HG02981 (cell line): ENCODE results near the gene RPS8.
"Not testable (repeated sequence)": the region's sequence is repeated elsewhere in the genome, so short reads cannot be mapped to it uniquely, and the experiment has no call there.

ENCODE experiments used
- ATAC-seq: cut with Tn5 transposase; IDR thresholded peaks from one replicate; pipeline ENCODE4 v1.9.1; 2021; ENCODE audit warnings: mild to moderate bottlenecking, moderate library complexity; ENCODE audit not compliant: unreplicated experiment

Gene RPS8

DNA sequence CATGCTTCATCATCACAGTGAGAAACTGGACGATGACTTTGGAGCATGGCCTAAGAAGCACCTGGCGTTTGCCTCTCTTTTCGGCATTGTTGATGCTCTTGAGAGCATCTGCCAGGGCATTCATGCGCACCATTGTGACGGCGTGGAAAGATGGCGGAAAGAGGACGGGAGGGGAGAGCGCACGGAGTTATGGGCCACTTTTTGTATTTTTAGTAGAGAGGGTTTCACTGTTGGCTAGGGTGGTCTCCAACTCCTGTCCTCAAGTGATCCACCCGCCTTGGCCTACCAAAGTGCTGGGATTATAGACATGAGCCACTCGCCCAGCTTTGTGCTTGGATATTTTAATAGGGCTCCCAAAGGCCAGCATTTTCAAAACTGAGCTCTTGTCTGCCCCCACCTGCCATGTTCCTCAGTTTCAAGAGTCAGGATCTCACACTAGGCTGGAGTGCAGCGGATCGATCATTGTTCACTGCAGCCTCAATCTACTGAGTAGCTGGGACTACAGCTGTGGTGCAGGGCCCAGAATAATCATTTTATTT lies 5.3 kb downstream of the RPS8 start:
- no peak for ATAC-seq

DNA sequence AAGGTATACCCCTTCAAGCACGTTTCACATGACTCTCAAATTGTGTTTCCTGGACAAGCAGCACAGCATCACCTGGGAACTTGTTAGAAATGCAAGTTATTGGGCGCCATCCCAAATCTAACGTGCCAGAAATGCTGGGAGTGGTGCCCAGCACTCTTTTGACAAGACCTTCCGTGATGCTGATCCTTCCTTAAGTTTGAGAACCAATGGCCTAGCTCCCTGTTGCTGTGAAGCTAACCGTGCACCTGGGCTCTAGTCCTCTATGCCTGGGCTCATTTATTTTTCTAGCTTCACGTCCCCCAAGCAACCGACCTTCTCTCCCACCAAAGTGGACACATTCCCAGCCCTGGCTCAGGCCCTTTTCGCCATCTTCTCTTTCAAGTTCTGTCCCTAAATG lies 8.4 kb downstream of the RPS8 start:
- ATAC-seq = no peak

DNA sequence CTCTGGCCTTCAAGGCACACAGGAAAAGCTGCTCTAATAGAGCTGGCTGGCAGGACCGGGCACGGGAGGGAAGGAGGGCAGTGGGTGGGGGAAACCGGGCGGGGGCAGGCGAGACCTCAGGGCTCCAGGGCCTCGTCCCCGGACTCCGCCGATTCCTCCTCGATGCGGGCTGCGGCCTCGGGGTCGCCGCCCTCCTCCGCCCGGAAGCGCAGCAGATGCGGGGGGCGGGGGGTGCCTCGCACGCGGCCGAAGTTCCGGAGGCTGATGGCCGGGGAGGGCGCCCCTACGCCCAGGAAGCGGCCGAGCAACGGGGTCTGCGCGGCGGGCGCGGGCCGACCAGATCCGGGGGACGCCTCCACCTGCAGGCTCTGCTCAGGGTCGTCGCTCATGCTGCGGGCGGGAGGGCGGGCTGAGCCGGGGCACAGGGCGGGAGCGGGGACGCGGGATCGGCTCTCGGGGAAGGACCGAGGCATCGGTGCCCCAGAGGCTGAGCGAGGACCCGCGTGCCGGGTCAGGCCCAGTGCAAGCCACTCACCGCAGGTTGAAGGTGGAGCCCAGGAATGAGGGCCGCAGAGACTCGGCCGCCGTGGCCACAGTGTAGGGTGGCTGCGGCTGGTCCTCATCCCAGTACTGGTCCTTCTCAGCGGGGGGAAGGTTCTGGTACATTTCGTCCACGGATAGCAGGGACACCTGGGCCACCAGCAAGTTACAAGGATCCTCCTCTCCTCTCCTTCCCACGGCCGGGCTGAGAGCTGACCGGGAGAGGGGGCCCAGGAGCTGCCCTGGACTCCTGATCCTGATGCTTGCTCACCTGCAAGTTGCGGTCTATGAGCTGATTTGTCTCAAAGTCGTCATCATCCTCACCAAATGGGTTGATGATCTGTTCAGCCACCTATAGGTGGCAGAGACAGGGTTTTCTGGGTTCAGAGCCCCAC lies 9.0 kb downstream of the RPS8 start:
- no peak for ATAC-seq

- no peak for ATAC-seq
Observed at GRCh38 chr1:44785029-44785380, 9.7 kb downstream of the RPS8 start.

GRCh38 chr1:44785501-44786137 lies 10.3 kb downstream of the RPS8 start:
- no peak for ATAC-seq

DNA sequence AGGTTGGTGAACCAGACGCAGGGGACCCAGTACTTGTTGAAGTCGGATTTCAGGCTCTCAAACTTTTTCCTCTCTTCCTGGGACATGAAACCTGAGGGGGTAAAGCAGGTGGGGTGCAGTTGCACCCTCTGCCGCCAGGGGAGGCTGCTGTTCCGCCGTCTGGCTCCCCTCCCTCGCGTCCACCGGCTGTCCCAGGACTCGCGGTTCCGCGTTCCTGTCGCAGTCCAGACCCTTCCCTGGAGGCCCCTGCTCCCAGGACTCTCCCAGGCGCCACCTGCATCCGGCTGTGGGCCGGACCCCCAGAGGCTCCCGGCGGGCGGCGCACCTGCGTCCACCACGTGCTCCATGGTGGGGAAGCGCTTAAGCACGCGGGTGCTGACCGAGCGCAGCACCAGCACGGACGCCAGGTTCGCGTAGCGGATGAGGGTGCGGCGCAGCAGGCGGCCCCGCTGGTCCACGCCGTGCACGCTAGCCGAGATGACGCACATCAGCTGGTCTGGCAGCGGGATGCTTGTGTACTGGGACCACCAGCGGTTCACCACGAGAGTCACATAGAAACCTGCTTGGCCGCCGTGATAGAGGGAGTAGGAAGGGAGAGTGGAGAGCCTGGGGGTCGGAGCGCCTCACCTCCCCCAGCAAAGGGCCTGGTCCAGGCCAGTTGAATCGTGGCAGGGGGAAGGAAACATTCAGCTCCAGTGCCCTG lies 10.9 kb downstream of the RPS8 start:
- no peak for ATAC-seq

DNA sequence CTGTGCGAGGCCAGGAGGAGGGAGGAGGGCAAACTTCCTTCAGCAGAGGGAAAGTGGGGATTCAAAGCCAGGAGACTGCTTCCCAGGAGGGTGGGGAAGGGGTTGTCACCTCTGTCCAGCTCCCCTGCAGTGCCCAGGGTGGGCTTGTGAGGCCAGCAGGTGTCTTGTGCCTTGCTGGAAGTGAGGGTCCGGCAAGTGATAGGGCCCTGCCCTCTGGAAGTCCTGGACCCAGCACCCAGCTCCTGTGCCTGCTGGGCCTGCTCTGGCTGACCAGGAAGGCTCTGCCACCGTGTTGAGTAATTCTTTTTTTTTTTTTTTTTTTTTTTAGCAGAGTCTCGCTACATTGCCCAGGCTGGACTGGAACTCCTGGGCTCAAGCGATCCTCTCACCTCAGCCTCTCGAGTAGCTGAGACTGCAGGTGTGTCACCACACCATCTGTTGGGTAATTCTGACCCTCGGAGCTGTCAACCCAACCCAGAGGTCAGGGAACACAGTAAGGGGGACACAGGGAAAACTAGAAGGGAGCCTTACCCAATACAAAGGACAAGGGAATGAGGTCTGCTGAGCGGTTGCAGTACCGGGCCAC lies 11.6 kb downstream of the RPS8 start:
- ATAC-seq = no peak

DNA sequence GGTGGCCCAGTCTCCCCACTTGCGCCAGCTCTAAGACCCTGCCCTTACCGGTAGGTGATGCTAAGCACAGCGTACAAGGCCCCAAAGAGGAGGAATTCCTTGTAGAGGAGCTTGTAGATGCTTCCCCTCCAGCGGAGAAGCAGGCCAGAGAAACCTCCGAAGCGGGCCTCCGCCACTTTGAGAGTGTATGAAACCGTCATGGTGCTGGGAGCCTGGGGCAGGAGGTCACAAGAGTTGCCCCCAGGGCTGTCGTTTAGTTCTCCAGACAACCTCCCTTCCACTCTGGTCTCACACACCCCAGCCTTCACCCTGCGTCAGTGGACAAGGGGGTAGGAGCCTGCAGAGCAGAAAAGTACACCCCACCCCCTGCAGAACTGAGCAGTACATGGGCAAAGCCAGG lies 12.2 kb downstream of the RPS8 start:
- ATAC-seq = no peak

- no peak for ATAC-seq
Observed at GRCh38 chr1:44788120-44788860, 12.9 kb downstream of the RPS8 start, which contains the start of gene BEST4. TSS of gene BEST4 (minus strand) at chr1:44788170. CDS start at chr1:44787705, 465 bp downstream.

DNA sequence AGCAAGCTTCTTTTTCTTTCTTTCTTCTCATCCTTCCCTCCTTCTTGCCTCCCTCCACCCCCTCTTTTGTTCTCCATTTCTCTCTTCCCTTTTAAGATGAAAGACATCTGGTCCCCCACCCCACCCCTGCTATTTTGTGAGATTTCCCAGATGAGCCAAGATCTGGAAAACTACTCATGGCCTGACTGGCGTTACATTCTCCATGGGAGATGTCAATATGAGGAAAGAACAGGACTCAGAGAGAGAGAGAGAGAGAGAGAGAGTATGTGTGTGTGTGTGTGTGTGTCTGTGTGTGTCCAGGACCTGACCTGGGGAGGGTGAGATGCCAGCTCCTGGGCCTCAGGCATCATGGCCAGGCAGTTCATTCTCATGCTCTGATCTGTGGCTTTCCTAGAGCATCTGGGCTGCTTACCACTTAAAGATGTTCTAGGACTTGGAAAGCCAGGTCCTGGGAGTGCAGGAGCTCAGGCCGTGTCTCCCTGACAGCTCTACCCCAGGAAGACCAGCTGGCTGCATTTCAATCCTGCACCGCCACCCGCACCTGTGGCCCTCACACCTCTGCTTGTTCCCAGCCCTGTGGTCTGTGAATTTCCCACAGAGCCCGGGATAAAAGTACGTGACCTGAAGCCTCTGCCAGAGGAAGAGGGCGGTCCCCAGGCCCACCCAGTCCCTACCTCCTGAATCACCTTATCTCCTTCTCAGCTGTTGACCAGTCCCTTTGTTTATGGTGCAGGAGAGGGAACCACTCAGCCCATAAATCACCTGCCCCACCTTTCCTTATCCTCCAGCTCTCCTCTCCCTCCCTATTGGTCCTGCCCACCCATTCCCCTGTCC lies 15.8 kb downstream of the RPS8 start:
- ATAC-seq = no peak

DNA sequence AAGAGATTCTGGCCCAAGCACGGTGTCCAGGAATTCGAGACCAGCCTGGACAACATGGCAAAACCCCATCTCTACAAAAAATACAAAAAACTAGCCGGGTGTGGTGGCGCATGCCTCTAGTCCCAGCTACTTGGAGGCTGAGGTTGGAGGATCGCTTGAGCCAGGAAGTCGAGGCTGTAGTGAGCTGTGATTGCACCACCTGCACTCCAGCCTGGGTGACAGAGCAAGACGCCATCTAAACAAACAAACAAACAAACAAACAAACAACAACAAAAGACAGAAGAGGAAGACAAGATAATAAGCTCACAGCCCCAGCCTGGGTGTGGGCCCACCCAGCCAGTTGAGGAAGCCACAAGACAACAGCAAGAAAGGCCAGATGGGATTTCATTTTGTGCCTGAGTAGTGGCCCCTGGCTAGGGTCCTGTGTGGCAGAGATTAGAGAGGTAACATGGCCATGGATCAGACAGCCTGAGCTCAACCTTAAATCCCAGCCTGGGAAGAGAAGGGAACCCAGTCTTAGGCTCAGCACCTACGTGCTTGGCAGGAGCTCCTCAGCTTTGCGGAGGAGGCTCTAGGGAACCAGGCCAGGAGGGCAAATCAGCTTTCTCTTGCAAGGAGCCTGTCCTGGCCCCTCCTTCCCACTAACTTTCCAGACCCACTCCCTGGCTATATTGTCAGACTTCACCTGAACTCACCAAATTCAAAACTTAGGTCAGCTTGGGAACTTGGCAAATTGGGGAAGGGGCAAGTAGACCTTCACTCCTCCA lies 17.6 kb downstream of the RPS8 start:
- no peak for ATAC-seq

DNA sequence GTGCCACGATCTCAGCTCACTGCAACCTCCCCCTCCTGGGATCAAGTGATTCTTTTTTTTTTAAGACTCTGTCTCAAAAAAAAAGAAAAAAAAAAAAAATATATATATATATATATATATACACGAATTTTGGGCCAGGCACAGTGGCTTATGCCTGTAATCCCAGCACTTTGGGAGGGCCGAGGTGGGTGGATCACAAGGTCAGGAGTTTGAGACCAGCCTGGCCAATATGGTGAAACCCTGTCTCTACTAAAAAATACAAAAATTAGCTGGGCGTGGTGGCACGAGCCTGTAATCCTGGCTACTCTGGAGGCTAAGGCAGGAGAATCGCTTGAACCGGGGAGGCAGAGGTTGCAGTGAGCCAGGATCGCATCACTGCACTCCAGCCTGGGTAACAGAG lies 22.5 kb downstream of the RPS8 start:
- ATAC-seq = not testable (repeated sequence)

GRCh38 chr1:44798481-44799365 lies 23.4 kb downstream of the RPS8 start:
- ATAC-seq = no peak

- peak; percentile 79 for ATAC-seq
Observed at GRCh38 chr1:44799770-44800584, 24.6 kb downstream of the RPS8 start, which contains the start of gene PLK3. TSS of gene PLK3 (plus strand) at chr1:44800377. CDS start at chr1:44800464, 87 bp downstream.

GRCh38 chr1:44801491-44802305 lies 26.4 kb downstream of the RPS8 start:
- no peak for ATAC-seq
